AG09319 (cell line): ENCODE results near the gene FRMD8.

Experiments used
- DNase-seq: peaks from one replicate; pipeline ENCODE4 v3.0.0-alpha.2; 2010; ENCODE audit warnings: low read depth; ENCODE audit errors: extremely low read depth
- CTCF ChIP-seq: IDR thresholded peaks from 2 replicates; pipeline ENCODE4 v1.5.1; 2011; ENCODE audit warnings: low read depth, mild to moderate bottlenecking, inconsistent platforms, low read length, moderate library complexity

FRMD8 gene

GRCh38 chr11:65442842-65443331, 56.5 kb downstream of the FRMD8 start:
- TF ChIP-seq CTCF: no peak
- no peak for DNase-seq

DNA sequence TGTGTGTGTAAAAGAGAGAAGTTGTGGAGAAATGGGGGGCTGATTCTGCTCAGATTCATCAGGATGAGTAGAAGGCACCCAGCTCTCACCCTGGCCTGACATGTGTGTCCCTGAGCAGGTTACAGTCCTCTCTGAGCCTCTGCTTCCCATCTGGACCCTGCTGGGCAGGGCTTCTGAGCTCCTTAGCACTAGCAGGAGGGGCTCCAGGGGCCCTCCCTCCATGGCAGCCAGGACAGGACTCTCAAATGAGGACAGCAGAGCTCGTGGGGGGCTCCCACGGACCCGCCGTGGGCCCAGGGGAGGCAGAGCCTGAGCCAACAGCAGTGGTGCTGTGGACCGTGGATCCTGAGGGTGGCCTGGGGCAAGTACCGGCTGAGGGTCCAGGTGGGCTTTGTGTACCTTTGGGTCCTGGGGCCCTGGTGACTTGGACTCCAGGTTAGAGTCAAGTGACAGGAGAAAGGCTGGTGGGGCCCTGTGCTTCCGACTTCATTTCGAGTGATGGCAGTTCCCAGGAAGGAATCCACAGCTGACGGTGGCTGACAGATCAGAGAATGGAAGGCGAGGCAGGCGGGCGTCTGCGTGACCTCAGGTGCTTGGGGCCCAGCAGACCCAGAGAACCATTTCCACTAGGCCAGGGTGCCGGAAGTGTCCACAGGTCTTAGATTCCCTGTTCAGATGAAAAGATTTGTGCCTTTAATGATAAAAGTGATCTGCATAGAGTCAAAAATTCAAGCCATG, 58.0 kb downstream of the FRMD8 start:
- TF ChIP-seq CTCF: no peak
- no peak for DNase-seq

DNA sequence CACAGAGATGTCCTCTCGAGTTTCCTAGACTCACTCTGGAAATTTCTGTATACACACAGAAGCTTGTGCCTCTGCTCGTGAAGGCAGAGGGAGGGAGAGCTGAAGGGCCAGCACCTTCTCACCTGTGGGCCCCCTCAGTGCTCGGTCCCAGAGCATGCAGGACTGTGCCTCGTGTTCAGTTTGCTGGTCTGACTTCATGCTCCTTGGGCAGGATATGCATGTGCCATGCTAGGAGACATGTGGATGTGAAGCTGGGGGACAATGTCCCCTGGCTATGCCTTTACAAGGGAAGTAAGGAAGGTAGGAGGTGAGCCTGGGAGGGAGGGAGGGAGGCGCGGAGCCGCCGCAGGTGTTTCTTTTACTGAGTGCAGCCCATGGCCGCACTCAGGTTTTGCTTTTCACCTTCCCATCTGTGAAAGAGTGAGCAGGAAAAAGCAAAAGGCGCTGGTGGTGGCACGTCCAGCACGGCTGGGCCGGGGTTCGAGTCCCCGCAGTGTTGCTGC, 58.7 kb downstream of the FRMD8 start:
- TF ChIP-seq CTCF: no peak
- no peak for DNase-seq

DNA sequence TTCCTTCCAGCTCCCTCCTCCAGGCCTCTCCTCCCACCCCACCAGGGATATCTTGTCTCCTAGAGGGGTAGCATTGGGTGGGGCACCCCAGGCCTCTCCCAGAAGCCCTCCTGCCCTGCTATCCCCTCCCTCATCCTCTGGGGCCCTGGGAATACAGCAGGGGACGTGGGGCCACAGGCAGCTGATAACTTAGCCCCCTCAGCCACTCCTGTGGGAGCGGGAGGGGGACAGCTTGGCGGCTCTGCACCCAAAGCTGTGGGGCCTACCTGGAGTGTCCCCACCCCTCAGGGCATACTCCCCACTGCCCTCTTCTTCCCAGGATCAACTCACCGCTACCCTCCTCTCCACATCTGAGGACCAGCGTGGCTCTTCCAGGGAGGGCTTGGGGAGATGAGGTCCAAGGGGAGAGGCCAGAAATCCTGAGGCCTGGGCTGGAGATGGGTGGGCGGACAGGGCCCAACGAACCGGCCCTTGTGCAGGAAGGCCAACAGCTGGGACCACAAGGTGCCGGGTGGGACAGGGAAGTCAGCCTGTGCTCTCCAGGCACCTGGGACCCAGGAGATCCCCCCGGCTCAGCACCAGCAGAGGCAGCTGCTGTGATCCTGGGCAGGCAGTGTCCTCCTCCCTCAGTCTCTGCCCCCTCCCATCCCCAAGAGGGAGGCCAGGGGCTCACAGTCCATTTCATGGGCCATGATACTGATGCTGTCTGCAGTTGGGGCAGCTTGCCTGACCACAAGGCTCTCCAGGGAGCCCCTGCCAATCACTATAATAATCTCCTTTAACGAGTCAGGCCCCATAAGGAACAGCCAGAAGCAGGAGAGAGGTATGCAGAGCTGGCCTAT, 59.4 kb downstream of the FRMD8 start:
- no peak for DNase-seq
- TF ChIP-seq CTCF: no peak

DNA sequence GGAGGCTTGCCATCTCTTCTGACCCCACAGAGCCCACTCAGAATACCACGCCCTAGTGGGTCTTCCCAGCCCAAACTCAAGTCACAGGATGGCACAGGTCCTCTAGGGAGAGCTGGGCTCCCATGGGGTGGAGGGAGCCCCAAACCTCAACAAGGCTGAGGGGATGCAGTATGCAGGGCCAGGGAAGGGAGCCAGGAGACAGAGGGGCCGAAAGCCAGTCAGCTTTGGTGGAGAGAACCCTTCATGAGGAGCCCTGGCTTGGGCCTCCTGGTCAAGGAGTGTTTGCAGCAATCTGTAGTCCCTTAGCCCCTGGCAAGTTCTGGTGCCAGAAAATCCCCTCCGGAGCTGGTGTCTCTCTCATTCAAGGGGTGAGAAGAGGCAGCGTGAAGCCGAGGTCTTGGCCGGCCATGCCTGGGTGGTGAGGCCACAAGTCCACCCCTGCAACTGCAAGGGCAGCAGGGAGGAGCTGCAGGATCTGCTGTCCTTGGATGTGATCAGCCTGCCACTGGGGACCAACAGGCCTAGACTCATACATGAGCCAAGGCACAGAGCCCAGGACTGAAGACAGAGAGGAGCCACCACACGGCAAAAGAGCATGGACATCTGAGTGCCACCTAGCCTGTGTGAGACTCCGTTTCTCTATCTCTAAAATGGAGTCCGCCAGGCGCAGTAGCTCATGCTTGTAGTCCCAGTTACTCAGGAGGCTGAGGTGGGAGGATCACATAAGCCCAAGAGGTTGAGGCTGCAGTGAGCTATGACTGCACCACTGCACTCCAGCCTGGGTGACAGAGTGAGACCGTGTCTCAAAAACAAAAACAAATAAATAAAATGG, 60.2 kb downstream of the FRMD8 start:
- no peak for TF ChIP-seq CTCF

DNA sequence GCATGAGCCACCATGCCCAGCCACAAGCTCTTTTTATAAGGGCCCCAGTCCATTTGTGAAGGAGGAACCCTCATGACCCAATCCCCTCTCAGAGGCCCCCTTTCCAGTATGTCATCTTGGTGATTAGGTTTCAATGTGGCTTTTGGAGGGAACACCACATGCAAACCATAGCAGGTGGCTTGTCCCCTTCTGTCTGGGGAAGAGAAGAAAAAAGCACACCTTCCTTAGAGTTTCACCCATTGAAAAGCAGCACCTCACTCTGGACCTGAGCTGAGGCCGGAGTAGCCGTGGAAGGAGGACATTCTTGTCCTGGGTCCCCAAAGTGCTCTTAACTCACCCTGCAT, 61.6 kb downstream of the FRMD8 start:
- TF ChIP-seq CTCF: no peak
- DNase-seq: no peak

More for the DNA sequence above, 60.2 kb downstream of the FRMD8 start:
- DNase-seq: no peak
